KBM-7 (cell line): ENCODE results near the gene ZNF628.
"Not testable (repeated sequence)": the region's sequence is repeated elsewhere in the genome, so short reads cannot be mapped to it uniquely, and the experiment has no call there.

Experiments
- DNase-seq: peaks from one replicate; pipeline ENCODE4 v3.0.0-alpha.2; 2015
- in situ Hi-C: fragments of 300-500 bp; cut with MboI; formaldehyde crosslinking; loops from 2 replicates; pipeline ENCODE4 v1.14.3; 2020; ENCODE audit warnings: low sequenced_read_pairs, low pct_unique_long_range_greater_than_20kb, mixed read lengths

Gene ZNF628

GRCh38 chr19:55491546-55492360, 15.3 kb downstream of the ZNF628 start:
- in situ Hi-C loops: no loop called here
- no peak for DNase-seq

DNA sequence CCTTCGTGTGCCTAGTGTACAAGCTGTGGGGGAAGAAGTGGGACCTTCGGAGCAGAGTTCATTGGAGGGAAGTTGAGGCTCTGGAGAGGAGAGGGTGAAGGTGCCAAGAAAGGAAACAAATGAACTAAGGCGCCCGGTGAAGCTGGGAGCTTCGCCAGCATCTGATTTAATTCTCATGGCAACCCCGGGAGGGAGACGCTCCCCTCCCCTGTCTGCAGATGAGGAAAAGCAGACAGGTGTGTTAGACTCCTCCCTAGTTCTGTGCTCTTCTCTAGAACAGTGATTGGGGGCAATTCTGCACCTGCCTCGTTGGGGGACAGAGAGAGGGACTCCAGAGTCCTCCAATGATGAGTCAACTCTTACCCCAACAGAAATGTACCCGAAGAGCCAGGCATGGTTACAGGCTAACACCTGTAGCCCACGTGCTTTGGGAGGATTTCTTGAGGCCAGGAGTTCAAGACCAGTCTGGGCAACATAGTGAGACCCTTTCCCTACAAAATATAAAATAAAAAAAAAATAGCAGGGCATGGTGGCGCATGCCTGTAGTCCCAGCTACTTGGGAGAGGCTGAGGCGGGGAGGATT, 16.0 kb downstream of the ZNF628 start:
- no peak for DNase-seq
- in situ Hi-C loops: no loop called here

DNA sequence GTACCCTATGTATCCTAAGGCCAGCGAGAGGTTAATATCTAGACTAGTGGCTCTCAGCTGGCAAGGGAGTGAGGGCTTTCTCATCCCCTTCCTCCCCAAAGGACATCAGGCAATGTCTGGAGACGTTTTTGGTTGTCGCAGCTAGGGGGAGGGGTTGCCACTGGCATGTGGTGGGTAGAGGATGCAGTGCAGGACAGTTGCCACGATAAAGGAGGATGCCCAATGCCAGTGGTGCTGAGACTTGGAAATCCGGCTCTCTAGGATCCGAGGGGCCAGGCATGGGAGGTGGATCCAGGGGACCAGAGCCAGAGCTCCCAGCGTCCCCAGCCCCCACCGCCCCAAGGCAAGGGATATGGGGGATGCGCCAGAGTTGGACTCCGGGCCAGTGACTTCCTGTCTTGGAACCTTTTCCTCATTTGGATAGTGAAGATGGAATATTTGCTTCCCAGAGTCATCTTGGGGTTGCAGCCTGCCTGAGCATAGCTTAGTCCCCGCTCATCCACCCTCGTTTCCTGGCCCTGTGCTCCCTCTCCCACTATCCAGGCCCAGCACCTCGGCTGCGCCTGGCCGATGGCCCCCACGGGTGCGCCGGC, 16.7 kb downstream of the ZNF628 start:
- in situ Hi-C loops: no loop called here
- no peak for DNase-seq

GRCh38 chr19:55493645-55494171, 17.3 kb downstream of the ZNF628 start:
- in situ Hi-C loops: no loop called here
- no peak for DNase-seq

DNA sequence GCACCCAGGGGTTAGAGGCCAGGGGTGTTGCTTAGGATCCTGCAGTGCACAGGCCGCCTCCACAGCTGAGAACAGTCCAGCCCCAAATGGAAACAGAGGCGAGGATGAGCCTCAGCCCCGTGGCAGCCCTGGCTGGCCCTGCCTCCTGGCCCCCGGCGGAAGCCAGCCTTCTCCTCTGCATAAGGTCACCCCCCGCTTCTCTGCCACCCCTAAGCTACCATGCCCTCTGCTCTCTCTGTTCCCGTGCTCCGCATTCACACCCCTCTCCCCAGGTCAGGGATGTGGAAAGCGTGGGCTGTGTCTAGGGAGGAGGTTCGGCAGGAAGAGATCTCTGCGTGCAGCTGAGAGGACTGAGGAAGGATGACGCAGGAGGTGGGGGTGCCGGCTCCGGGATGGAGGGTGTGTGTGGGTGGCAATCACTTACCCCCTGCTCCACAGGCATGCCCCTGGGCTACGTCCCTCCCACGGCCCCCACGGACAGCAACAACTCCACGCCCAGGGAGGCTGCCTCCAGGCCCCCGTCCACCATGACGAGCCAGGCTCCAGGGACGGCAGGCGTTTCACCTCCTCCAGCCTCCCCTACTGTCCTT, 17.9 kb downstream of the ZNF628 start:
- no peak for DNase-seq
- in situ Hi-C loops: no loop called here

GRCh38 chr19:55495646-55496349, 19.4 kb downstream of the ZNF628 start:
- DNase-seq: no peak
- in situ Hi-C loops: no loop called here

GRCh38 chr19:55496820-55497219, 20.4 kb downstream of the ZNF628 start:
- DNase-seq, in situ Hi-C loops: not testable (repeated sequence)

DNA sequence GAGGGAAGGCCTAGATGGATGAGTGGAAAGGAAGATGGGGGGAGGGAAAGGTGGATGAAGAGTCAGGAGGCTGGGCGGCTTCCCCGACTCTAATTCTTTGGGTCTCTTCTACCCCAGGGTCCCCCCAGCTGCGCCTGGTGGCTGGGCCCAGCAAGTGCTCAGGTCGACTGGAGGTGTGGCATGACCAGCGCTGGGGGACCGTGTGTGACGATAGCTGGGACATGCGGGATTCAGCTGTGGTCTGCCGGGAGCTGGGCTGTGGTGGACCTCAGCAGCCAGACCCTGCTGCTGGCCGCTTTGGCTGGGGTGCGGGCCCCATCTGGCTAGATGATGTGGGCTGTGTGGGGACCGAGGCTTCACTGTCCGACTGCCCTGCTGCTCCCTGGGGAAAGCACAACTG, 21.3 kb downstream of the ZNF628 start:
- in situ Hi-C loops: no loop called here
- no peak for DNase-seq

- in situ Hi-C loops: no loop called here
- no peak for DNase-seq
Measured at GRCh38 chr19:55498246-55498840, 21.9 kb downstream of the ZNF628 start.

GRCh38 chr19:55500368-55500952, 24.0 kb downstream of the ZNF628 start:
- in situ Hi-C loops: no loop called here

GRCh38 chr19:55502197-55502952, 26.0 kb downstream of the ZNF628 start:
- DNase-seq: no peak

More at GRCh38 chr19:55500368-55500952, 24.0 kb downstream of the ZNF628 start:
- no peak for DNase-seq

DNA sequence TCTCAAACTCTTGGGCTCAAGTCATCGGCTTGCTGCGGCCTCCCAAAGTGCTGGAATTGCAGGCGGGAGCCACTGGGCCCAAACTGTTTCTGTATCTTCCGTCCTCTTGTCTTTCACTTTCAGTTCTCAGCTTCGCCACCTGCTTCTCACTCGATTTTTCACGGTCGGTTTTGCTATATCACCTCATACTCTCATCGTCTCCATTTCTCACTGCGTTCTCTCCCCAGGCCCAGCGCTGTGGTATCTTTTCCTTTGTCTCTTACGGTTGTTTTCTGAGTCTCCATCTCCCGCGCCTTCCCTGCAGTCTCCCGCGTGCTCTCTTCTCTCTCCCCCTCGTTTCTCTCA, 26.7 kb downstream of the ZNF628 start:
- in situ Hi-C loops: no loop called here
- no peak for DNase-seq

More at GRCh38 chr19:55502197-55502952, 26.0 kb downstream of the ZNF628 start:
- in situ Hi-C loops: no loop called here

GRCh38 chr19:55503502-55504251, 27.3 kb downstream of the ZNF628 start:
- DNase-seq: peak; percentile 80
- in situ Hi-C loops: no loop called here

DNA sequence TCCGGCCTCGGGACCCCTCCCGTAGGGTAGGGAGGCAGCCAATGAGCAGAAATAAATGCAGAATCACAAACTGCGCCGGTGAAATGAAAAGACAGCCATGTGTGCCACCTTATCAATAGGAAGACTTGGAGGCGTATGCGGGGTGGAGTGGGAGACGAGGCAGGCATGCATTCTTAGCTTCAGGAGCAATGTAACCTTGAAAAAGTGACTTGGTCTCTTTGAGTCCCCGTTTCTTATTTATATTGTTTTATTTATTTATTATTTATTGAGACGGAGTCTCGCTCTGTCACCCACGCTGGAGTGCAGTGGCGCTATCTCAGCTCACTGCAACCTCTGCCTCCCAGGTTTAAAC, 27.8 kb downstream of the ZNF628 start:
- no peak for DNase-seq
- in situ Hi-C loops: no loop called here

DNA sequence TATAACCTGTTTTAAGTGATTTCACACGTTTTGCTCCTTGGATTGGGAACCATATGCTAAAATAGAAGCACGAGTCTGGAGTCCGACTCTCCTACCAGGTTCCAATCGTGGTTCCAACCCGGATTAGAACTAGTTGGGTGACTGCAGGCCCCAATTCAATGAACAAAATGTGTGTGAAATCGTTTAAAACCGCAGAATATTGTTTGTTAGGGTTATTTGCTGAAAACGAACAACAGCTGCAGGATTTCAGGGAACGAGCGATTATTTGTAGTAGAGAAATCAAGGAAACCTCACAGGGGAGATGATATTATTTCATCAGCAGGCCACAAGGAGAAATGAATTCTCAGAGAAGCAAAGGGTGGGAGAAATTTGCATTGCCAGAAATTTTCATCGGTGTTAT, 28.6 kb downstream of the ZNF628 start:
- in situ Hi-C loops: no loop called here
- no peak for DNase-seq

- in situ Hi-C loops: no loop called here
- peak; percentile 21 for DNase-seq
Measured at GRCh38 chr19:55508120-55508519, 31.7 kb downstream of the ZNF628 start.

GRCh38 chr19:55516878-55517620, 40.6 kb downstream of the ZNF628 start:
- DNase-seq: peak; percentile 94
- in situ Hi-C loops: no loop called here
